GM18909 (cell line): ENCODE data around the gene ANKRD40CL.

ENCODE experiments used
- ATAC-seq: cut with Tn5 transposase; IDR thresholded peaks from one replicate; pipeline ENCODE4 v1.9.1; 2021; ENCODE audit warnings: mild to moderate bottlenecking; ENCODE audit not compliant: unreplicated experiment, poor library complexity

The ANKRD40CL gene

DNA sequence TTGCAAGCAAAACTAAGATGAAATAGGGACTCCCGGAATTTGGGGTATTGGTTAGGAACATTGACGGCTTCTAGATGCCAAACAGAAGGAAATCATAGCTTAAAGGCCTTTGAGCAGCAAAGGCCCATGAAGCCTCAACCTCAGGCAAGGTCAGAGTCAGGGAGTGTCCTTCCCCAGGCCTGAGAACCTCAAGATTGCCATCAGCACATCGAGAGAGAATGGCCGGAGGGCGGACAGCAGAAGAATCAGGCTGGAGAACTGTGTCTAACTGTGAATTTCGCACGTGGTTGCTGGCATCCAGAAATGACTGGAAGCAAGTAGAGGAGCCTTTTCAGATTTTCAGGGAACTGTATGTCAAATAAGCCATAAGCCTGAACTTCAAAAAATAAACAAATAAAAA is 24.8 kb upstream of the ANKRD40CL start:
- no peak for ATAC-seq

DNA sequence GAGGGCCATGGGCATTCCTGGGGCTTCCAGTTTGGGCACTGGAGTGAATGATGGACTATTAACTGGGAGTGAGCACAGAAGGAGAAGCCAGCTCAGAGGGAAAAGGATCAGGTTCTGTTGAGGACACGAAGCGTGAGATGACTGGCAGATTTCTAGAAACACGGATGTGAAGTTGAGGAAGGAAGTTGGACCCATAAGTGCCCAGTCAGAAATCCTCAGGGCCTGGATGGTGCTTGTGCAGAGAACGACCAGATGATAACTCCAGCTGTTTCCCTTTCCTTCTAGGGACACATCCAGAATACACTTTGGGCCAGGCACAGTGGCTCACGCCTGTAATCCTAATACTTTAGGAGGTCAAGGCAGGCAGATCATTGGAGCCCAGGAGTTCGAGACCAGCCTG is 23.3 kb upstream of the ANKRD40CL start:
- ATAC-seq: no peak

DNA sequence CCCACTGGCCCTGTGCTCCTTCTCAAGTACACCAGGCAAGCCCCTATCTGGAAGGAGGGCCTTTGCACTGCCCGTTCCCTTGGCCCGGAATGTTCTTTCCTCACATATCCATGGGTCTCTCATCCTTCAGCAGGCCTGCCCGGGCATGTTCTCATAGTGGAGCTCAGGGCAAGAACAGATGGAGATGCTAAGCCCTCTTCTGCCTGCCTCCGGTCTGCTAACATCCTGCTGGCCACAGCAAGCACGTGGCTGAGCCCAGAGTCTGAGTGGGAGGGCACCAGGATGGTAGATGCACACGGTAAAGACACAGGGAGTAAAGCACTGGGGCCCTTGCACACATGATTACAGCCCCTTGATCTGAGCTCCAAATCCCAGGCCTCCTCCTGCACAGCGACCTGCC is 19.8 kb upstream of the ANKRD40CL start:
- no peak for ATAC-seq

DNA sequence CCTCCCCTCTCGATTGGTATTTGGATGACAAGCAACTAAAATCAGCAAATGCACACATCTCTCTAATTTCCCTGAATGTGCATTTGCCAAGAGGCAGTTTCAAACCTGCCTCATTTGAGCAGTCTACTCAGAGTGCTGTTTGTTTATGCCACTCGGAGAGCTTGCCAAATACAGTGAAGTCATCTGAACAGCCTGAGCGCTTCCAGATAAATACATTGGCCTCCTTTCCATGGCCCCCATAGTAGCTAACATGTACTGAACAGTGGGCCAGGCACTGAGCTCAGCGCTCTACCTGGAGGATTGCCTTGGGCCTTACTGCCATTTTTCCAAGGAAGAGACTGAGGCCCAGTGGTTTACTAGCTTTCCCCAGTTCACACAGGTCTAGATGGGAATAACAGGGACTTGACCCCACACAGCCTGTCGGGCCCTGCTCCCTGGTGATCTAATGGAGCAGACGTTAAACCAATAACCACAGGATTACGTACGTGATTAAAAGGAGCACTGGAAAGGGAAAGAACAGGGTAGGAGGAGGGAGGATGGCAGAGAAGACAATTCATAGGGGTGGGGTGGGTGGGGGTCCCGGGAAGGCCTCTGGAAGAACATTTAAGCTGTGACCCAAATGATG is 18.7 kb upstream of the ANKRD40CL start:
- ATAC-seq: no peak

DNA sequence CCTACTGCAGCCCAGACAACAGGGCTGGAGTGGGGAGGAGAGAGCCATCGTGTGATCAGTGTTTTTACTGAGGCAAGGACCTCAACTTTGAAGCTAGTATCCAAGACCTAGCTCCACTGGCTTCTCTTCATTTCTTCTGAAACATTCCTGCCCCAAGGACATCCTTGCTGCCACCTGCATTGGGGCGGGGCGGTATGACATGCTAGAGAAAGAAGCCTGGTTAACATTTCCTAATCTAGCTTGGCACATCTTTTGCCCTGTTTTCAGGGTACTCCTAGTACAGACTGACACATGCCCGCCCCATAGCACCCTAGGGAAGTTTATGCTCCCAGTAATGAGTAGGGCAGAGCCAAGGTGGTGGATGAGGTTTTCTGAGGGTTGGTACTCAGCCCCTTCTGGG is 17.8 kb upstream of the ANKRD40CL start:
- ATAC-seq: no peak

DNA sequence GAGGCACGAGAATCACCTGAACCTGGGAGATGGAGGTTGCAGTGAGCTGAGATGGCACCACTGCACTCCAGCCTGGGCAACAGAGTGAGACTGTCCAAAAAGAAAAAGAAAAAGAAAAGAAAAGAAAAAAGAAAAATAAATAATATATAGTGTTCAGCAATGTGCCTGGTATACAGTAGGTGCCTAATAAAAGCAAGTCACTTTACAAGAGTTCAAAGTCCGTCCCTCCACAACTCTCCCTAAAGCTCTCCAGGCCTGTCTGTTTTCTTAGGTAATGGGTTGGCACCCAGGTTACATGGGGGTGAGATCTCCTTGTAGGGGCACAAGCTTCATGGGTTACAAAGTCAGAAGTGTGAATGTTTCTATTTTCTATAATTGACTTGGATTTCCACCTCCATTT is 16.6 kb upstream of the ANKRD40CL start:
- ATAC-seq: no peak

DNA sequence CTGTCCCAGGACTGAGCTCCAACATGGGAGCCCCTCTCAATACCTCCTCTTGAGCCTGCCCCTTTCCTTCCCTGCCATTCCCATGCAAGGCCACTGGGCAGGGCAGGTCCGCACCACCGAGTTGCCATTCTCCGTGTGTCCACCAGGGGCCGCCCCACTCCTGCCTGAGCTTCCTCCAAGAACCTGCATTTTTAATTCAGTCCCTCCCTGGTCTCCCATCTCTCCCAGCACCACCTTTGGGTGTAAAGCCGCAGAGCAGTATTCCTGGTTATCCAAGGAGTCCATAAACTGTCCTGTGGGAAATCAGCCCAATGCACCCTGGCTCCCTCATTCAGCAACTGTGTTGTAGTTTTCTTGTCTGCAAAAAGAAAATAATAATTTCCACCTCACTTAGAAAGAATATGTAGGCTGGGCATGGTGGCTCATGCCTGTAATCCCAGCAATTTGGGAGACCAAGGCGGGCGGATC is 15.9 kb upstream of the ANKRD40CL start:
- ATAC-seq: no peak

DNA sequence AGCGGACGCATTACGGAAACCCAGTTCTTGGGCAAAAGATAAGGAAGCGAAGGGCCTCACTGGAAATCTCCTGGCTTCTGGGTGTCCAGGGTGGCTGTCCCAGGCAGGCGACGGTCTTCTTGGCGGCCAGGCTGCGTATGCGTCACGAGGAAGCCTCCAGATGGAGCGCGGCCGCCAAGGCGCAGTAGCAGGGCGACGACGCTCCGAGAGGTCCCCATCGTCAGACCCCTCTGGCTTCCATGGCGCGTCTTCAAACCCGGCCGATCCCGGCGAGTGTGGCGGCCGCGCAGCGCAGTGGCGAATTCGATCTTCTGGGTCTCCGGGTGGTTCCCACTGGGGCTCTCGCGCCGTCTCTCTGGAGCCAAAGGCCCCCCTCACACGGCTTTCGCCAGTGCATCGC is 13.8 kb upstream of the ANKRD40CL start:
- no peak for ATAC-seq

DNA sequence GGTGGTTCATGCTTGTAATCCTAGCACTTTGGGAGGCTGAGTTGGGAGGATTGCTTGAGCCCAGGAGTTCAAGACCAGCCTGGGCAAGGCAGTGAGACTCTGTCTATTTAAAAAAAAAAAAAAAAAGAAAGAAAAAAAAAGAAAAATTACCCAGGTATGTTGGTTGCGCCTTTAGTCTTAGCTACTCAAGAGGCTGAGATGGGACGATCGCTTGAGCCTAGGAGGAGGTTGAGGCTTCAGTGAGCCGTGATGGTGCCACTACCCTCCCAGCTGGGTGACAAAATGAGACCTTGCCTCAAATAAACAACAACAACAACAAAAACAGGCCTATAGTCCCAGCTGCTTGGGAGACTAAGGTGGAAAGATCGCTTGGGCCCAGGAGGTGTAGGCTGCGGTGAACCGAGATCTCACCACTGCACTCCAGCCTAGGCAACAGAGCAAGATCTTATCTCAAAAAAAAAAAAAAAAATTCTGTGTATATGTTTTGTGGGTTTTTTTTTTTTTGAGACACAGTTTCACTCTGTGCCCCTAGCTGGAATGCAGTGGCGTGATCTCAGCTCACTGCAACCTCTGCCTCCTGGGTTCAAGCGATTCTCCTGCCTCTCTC is 12.5 kb upstream of the ANKRD40CL start:
- no peak for ATAC-seq

DNA sequence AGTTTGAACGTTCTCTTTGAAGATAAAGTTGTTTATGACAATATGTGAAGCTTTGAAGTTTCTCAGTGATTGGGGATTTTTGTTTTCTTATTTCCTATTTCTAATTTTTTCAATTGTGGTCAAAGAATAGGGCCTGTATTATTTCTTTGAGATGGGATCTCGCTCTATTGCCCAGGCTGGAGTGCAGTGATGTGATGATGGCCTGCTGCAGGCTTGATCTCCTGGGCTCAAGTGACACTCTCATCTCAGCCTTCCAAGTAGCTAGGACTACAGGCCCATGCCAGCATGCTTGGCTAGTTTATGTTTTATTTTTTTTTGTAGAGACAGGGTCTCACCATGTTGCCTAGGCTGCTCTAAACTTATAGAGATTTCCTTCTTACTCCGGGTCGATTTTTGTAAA is 11.7 kb upstream of the ANKRD40CL start:
- ATAC-seq: no peak

DNA sequence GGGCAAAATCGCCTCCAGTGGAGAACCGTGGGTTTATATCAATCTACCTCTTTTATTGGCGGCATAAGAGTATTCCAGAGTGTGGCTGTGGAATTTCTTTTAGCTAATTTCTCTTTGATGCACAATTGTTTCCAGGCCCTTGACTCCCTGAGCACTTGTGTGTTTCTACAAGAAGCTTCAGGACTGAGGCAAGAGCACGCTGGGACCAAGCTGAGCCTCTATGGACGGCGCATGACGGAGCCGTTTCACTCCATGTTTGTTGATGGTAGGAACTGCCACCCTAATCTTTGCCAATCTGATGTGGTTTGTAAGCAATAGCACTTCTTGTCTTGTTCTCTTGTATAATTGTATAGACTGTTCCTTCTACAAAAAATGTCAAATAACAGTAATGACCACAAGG is 11.2 kb upstream of the ANKRD40CL start:
- ATAC-seq: no peak

DNA sequence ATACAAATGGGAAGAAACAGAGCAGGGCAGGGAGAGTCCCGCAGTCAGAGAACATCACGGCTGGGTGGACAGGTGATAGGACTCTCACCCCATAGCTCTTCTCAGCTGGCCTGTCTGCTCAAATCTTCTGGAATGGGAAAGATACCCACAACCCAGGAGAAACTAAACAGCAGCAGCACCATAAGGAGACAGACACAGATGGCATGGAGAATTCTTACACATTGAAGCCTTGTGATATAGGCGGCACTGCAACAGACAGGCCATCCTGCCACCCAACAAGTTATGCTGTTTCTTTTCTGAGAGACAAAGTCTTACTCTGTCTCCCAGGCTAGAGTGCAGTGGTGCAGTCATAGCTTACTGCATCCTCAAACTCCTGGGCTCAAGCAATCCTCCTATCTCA is 8.6 kb upstream of the ANKRD40CL start:
- no peak for ATAC-seq

DNA sequence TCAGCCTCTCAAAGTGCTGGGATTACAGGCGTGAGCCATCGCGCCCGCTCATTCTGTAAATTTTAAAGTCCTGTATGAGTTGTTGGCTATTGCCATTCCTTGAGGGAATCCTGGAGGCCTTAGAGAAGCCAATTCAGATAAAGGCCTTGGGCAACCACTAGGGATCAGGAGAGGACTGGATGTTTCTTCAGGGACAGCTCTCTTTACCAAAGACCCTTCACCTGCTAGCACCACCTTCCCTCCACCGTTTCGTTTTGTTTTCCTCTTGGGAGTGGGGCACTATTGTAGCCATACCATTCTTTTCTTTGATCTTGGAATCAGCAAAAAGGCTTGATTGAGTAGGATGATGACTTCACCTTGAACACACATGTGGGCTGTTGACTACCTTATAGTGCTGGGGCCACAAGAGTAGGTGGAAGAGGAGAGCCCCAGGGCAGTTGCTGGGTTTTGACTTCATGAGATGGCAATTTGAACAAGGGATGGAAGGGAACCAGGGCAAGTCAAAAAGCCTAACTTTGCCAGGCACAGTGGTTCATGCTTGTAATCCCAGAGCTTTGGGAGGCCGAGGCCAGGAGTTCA is 7.0 kb upstream of the ANKRD40CL start:
- no peak for ATAC-seq

DNA sequence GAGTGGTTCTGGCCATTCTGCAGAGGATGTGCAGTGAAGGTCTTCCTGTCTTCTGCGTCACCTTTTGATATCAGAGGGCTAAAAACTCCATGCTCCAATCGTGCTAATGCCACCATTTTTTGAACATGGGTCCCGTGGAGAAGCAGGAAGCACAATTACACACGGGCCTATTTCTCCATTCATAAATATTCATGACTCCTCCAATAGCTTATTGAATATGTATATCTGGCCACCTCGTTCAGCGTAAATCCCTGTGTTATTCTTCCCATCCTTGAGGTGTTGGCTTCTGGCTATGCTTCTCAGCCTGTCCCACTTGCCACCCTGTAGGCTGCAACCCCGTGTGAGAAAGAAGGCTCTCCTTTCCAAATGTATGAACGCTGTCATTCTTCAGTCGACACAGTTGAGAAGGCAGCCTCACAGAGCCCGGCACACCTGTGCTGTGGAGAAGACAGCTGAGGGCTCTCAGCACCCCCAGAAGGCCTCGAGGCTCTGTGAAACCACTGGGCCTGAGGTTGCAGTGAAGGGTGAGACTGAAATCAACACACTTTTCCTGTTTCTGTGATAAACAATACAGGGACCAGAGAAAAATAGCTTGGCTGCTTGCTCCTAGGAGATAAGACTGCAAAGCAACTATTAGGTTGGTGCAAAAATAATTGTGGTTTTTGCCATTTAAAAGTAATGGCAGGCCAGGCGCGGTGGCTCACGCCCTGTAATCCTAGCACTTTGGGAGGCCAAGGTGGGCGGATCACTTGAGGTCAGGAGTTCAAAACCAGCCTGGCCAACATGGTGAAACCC is 4.9 kb upstream of the ANKRD40CL start:
- ATAC-seq: no peak

DNA sequence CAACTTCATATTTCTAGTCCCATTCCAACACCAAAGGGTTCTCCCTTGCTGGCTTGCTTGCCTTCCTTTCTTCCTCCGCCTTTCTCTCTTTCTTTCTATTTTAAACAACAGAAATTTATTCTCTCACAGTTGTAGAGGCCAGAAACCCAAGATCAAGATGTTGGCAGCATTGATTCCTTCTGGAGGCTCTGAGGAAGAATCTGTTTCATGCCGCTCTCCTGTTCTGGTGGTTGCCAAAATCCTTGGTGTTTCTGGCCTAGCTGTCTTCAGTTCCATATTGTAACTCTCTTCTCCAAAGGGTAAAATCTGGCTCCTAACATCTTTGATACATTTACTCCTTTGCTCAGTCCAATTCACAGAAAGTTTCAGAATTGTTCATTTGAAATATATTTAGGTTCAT is 3.0 kb upstream of the ANKRD40CL start:
- ATAC-seq: no peak

DNA sequence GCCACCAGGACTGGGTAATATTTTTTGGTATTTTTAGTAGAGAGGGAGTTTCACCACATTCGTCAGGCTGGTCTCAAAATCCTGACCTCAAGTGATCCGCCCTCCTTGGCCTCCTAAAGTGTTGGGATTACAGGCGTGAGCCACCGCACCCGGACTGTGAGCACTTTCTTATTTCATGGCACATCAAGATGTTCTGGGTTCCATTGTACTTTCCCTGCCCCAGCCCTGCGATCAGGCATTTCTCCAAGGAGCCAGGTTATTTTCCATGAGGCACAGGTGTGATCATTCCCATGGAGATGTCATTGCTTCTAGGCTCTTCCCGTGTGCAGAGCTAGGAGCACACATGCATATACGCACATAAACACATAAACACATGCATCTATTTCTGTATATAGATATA is 2.6 kb upstream of the ANKRD40CL start:
- no peak for ATAC-seq

DNA sequence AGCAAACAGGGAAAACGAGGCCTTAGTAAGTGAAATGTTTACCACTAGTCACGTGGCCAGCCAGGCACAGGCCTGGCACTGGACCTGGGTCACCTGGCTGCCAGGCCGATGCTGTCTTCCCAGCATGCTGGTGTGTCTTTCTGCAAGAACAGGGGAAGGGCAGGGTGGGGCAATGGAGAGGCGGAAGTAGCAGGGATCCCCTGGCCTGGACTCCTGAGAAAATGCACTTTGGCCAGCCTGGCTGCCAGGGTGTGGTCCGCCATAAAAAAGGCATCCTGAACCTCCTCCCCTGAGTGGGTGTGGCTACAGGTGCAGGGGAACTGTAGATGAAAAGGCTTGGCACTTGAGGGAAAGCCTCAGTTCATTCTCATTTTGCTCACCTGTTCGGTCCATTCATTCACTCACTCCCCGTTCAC is 1.0 kb upstream of the ANKRD40CL start:
- ATAC-seq: no peak

DNA sequence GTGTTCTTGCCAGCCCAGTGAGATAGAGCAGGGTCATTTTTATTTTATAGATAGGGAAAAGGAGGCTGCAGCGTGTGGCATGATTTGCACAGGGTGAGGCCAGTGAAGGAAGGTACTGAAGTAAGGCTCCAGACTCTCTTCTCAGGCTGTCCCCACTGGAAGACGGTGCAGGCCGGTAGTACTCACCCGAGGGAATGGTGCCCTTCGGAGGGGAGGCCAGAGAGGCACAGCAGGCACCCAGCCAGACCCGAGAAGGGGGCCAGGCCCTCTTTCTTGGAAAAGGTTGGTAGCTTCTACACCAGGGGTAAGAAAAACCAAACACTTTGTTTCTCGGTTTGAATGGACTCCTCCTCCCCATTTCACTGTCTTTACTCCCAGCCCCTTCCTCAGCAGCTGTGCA is 288 bp downstream of the ANKRD40CL start:
- ATAC-seq: no peak

DNA sequence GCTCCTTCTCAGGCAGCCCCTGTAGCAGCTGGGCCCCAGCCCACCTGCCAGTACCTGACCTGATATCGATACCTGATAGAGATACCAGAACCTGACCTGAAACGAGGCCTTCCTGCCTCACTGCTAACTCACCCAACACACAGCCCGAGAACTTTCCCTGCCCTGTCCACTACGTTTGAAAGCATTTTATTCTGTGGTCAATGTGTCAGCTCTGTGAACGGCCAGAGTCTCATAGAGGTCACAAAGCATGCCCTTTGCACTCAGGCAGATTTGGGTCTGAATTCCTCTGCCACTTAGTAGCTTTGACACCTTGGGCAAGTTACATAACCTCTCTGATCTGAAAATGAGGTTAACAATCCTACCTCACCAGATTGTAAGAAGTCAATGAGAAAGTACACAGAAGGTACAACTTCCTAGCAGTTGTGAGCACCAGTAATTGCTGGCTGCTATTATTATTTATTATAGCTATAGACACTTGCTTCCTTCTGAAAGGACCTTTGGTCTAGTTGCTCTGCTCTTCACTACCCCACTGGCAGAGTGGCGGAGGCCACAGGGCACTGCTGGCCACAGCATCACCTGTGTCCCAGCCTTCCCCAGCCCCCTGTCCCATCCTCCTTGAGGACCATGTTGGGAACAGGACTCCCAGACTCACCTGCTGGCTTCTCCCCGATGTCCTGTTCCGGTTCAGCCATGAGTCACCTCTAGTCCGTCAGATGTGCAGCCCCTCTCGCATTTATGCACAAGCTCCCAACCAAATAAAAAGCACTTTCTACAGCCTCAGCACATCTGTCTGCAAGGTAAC is 895 bp downstream of the ANKRD40CL start:
- no peak for ATAC-seq

DNA sequence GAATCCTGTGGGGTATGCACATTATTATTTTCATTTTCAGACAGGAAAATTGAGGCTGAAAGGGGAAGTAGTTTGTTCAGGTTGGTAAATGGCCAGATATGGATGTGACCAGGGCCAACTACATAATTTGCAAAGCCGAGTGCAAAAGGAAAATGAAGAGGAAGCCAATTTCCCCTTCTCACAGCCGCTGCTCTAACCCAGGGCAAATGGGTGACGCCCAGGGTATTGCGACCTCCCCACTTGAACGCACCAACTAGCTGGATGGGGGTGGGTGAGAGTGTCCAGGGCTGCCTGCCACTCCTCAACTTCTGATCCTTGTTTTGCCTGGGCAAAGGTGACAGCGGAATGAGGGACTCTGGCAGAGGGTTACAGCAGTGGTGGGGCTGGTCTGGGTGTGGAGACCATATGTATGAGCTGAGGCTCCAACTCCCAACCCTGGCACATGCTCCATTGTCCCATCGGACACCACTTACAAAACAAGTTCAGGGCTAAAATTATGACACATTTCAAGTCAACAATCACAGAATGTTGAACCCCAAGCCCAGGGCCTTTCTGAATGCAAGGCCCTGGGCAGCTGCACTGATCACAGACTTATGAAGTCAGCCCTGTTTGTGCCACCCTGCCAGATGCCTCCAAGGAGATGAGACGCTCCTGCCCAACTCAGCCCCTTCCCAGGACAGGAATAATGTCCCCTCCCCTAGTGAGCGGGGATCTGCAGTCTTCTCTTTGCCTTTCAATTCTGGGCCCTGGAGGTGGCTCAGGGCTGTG is 1.7 kb downstream of the ANKRD40CL start:
- no peak for ATAC-seq
